ENCODE data around the gene POC1B. TPM values are rescaled to one million over a fixed set of nuclear protein-coding genes. Genes with fewer than 3 reads are reported as not detected.

The POC1B gene
- polyA plus RNA-seq, 1 donor (not counting 4 experiments of a cell fraction or from before 2014, with no cell fraction given): 16.4 TPM

- Histone ChIP-seq H2AFZ (ENCODE audit: control insufficient read depth, low read length) (no peak overlapping the region), H4K20me1 (ENCODE audit: control insufficient read depth, extremely low read depth, insufficient read depth, low read length) (no peaks in the 10 kb centered on the region), H3K9me1 (ENCODE audit: control insufficient read depth, extremely low read depth, insufficient read depth, low read length) (no peaks in the 10 kb centered on the region), H3K27me3 (ENCODE audit: control insufficient read depth, extremely low read depth, insufficient read depth, low read length) (no peaks in the 10 kb centered on the region), H3K4me1 (ENCODE audit: control insufficient read depth, extremely low read depth, insufficient read depth, low read length) (no peaks in the 10 kb centered on the region), H3K9ac (ENCODE audit: control insufficient read depth, extremely low read depth, insufficient read depth, low read length) (no peak overlapping the region), H3K27ac (ENCODE audit: control insufficient read depth, insufficient read depth, low read length) (no peak overlapping the region), H3K9me3 (ENCODE audit: control insufficient read depth, low read depth, low read length) (no peaks in the 10 kb centered on the region), H3K79me2 (ENCODE audit: control insufficient read depth, insufficient read depth, low read length) (no peaks in the 10 kb centered on the region), H3K4me3 (ENCODE audit: control insufficient read depth in 2 of 3, extremely low read depth in 1 of 3, insufficient read depth in 2 of 3, low read depth in 1 of 3, low read length in 3 of 3) (no peak overlapping the region), H3K36me3 (ENCODE audit: control insufficient read depth in 2 of 2, extremely low read depth in 1 of 2, insufficient read depth in 2 of 2, low read length in 2 of 2) (no peaks in the 10 kb centered on the region), H3K4me2 (ENCODE audit: control insufficient read depth, extremely low read depth, insufficient read depth, low read depth, low read length) (no peak overlapping the region)
- no peak for FAIRE-seq
- dilution Hi-C loops (cut with MboI; ENCODE audit: extremely low pct_ligation_motif_present, low sequenced_read_pairs): no loop called here
- no peak for DNase-seq (ENCODE audit: low read depth, low spot score)
- TF ChIP-seq CTCF (optimal IDR thresholded peaks at IDR 0.05 in 1 of 3, IDR thresholded peaks at IDR 0.05 in 1 of 3, conservative IDR thresholded peaks at IDR 0.05 in 1 of 3; ENCODE audit: extremely low read depth in 1 of 3, insufficient read depth in 2 of 3, low read length in 3 of 3) (no peak), EZH2 (IDR thresholded peaks at IDR 0.05; ENCODE audit: low read length) (no peak)
Observed at GRCh38 chr12:89507015-89507824, 18.6 kb downstream of the POC1B start.

- Histone ChIP-seq H2AFZ (ENCODE audit: control insufficient read depth, low read length) (no peak overlapping the region), H3K36me3 (ENCODE audit: control insufficient read depth in 2 of 2, extremely low read depth in 1 of 2, insufficient read depth in 2 of 2, low read length in 2 of 2) (no peaks in the 10 kb centered on the region), H3K27ac (ENCODE audit: control insufficient read depth, insufficient read depth, low read length) (no peak overlapping the region), H3K79me2 (ENCODE audit: control insufficient read depth, insufficient read depth, low read length) (no peaks in the 10 kb centered on the region), H3K4me1 (ENCODE audit: control insufficient read depth, extremely low read depth, insufficient read depth, low read length) (no peaks in the 10 kb centered on the region), H3K27me3 (ENCODE audit: control insufficient read depth, extremely low read depth, insufficient read depth, low read length) (no peaks in the 10 kb centered on the region), H3K9me3 (ENCODE audit: control insufficient read depth, low read depth, low read length) (no peaks in the 10 kb centered on the region), H3K9me1 (ENCODE audit: control insufficient read depth, extremely low read depth, insufficient read depth, low read length) (no peaks in the 10 kb centered on the region), H4K20me1 (ENCODE audit: control insufficient read depth, extremely low read depth, insufficient read depth, low read length) (no peaks in the 10 kb centered on the region), H3K4me2 (ENCODE audit: control insufficient read depth, extremely low read depth, insufficient read depth, low read depth, low read length) (no peak overlapping the region), H3K4me3 (ENCODE audit: control insufficient read depth in 2 of 3, extremely low read depth in 1 of 3, insufficient read depth in 2 of 3, low read depth in 1 of 3, low read length in 3 of 3) (no peak overlapping the region), H3K9ac (ENCODE audit: control insufficient read depth, extremely low read depth, insufficient read depth, low read length) (no peak overlapping the region)
- DNase-seq (ENCODE audit: low read depth, low spot score) (no peak), FAIRE-seq (no peak)
- no peak for TF ChIP-seq EZH2 (IDR thresholded peaks at IDR 0.05; ENCODE audit: low read length)
- no peak for TF ChIP-seq CTCF (optimal IDR thresholded peaks at IDR 0.05 in 1 of 3, IDR thresholded peaks at IDR 0.05 in 1 of 3, conservative IDR thresholded peaks at IDR 0.05 in 1 of 3; ENCODE audit: extremely low read depth in 1 of 3, insufficient read depth in 2 of 3, low read length in 3 of 3)
- dilution Hi-C loops (cut with MboI; ENCODE audit: extremely low pct_ligation_motif_present, low sequenced_read_pairs): no loop called here
Observed at GRCh38 chr12:89506050-89506449, 19.8 kb downstream of the POC1B start.

All from keratinocyte (primary cell).